Panc1 (cell line): ENCODE results near the gene PTX4. TPM values are rescaled to one million over a fixed set of nuclear protein-coding genes. Genes with fewer than 3 reads are reported as not detected.

Source experiments
- ATAC-seq: fragments of 200-7000 bp; cut with Tn5 transposase; 2 replicates; pipeline ENCODE4 v1.9.1; 2020; ENCODE audit warnings: mild to moderate bottlenecking, moderate library complexity
- BruUV-seq: library from RNA; stranded (reverse); fragments of 400-500 nt; replicated peaks from 2 replicates; lab custom pipeline; 2021; lab: Mats Ljungman, UMichigan
- CTCF ChIA-PET: fragments of 300-600 bp; sonication (Branson Sonifier 250); formaldehyde crosslinking; loops from one replicate; lab custom pipeline; 2022; ENCODE audit warnings: antibody characterized with exemption; lab: Charles Lee
- POLR2A ChIA-PET: fragments of 300-600 bp; sonication (Branson Sonifier 250); formaldehyde crosslinking; loops from one replicate; lab custom pipeline; 2022; ENCODE audit warnings: antibody characterized with exemption; lab: Charles Lee
- DNase-seq: peaks from one replicate; pipeline ENCODE4 v3.0.0-alpha.2; 2010; ENCODE audit warnings: low read depth, low spot score
- H3K27ac ChIP-seq: 2 replicates; pipeline ENCODE4 v1.5.1; 2011; ENCODE audit warnings: mild to moderate bottlenecking, low read length, inconsistent platforms
- H3K27me3 ChIP-seq: fragments of 200-500 bp; sonication (Bioruptor generic); 2 replicates; pipeline ENCODE4 v1.6.0; 2014; ENCODE audit warnings: low read length, inconsistent platforms; ENCODE audit not compliant: control insufficient read depth, insufficient read depth
- H3K36me3 ChIP-seq: fragments of 200-500 bp; sonication (Bioruptor generic); 2 replicates; pipeline ENCODE4 v1.5.1; 2014; ENCODE audit warnings: inconsistent platforms, mild to moderate bottlenecking, low read length, moderate library complexity; ENCODE audit not compliant: control insufficient read depth, insufficient read depth
- H3K4me1 ChIP-seq: 2 replicates; pipeline ENCODE4 v1.5.1; 2011; ENCODE audit warnings: inconsistent platforms, mild to moderate bottlenecking, low read length, moderate library complexity; ENCODE audit not compliant: control insufficient read depth, insufficient read depth
- H3K4me3 ChIP-seq, 2 experiments: 2 replicates each; pipeline ENCODE4 v1.5.1; 2011 to 2012; ENCODE audit warnings: low read depth in 2 of 2, low read length in 2 of 2, mild to moderate bottlenecking in 2 of 2, inconsistent platforms in 1 of 2, moderate library complexity in 1 of 2
- H3K9me3 ChIP-seq: fragments of 200-500 bp; sonication (Bioruptor generic); 2 replicates; pipeline ENCODE4 v1.5.1; 2014; ENCODE audit warnings: low read depth, mild to moderate bottlenecking, inconsistent platforms, low read length, moderate library complexity; ENCODE audit not compliant: control insufficient read depth, insufficient read depth
- CTCF ChIP-seq: fragments of 450-650 bp; IDR thresholded peaks from 2 replicates; pipeline ENCODE4 v1.5.1; 2017; ENCODE audit warnings: mild to moderate bottlenecking
- POLR2AphosphoS5 ChIP-seq: IDR thresholded peaks from 2 replicates; pipeline ENCODE4 v1.6.1; 2012; ENCODE audit warnings: mild to moderate bottlenecking, low read depth, low read length, moderate library complexity
- REST ChIP-seq, 2 experiments: IDR thresholded peaks; 2 replicates each; pipeline ENCODE4 v1.6.1; 2011 to 2012; ENCODE audit warnings: low read depth in 2 of 2, control low read depth in 1 of 2, low read length in 1 of 2, mild to moderate bottlenecking in 1 of 2, moderate library complexity in 1 of 2; ENCODE audit not compliant: insufficient read depth in 1 of 2
- SIN3A ChIP-seq: IDR thresholded peaks from 2 replicates; pipeline ENCODE4 v1.6.1; 2012; ENCODE audit warnings: low read depth, mild to moderate bottlenecking, low read length, moderate library complexity, borderline replicate concordance; ENCODE audit not compliant: insufficient read depth
- TCF7L2 ChIP-seq: IDR thresholded peaks from 2 replicates; pipeline ENCODE4 v1.6.1; 2011; ENCODE audit warnings: mild to moderate bottlenecking, low read depth, low read length, inconsistent platforms
- in situ Hi-C: cut with HindIII; loops from 2 replicates; pipeline ENCODE4 v1.10.0; 2016; ENCODE audit warnings: low sequenced_read_pairs, low pct_unique_long_range_greater_than_20kb
- intact Hi-C: fragments of 100-400 bp; cut with micrococcal nuclease; formaldehyde crosslinking; loops from one replicate; pipeline ENCODE4 v1.10.0; 2022; ENCODE audit not compliant: unreplicated experiment
- total RNA-seq: library from RNA; stranded (reverse); gene quantifications from one replicate; pipeline ENCODE4 v1.2.1, GENCODE V29; 2021; ENCODE audit not compliant: unreplicated experiment

Gene PTX4
- total RNA-seq, 1 experiment from 2014 or later, result not detected

GRCh38 chr16:1443980-1444729, 44.6 kb downstream of the PTX4 start, which contains the start of gene CCDC154:
TSS of gene CCDC154 (minus strand) at chr16:1444556. CDS start at chr16:1444322, 234 bp downstream.
- ATAC-seq (no peak), DNase-seq (no peak)
- CTCF ChIA-PET, result no interaction called here
- Histone ChIP-seq H3K4me1 (no peaks in the 10 kb centered on the region), H3K4me3 (no peak within 1 kb of the TSS), H3K9me3 (no peaks in the 10 kb centered on the region), H3K36me3 (no peaks in the 10 kb centered on the region), H3K27ac (no peak within 1 kb of the TSS), H3K27me3 (no peaks in the 10 kb centered on the region)
- no TSS peak for BruUV-seq
- intact Hi-C loops, result no loop called here
- in situ Hi-C loops, result no loop called here
- POLR2A ChIA-PET, result no interaction called here
- TF ChIP-seq REST (IDR thresholded peaks at IDR 0.05; ENCODE audit: insufficient read depth in 1 of 2, low read depth in 2 of 2, low read length in 1 of 2) (no peak), SIN3A (no peak), POLR2AphosphoS5 (no peak), TCF7L2 (no peak)

- no peak for DNase-seq
- TF ChIP-seq REST (IDR thresholded peaks at IDR 0.05; ENCODE audit: insufficient read depth in 1 of 2, low read depth in 2 of 2, low read length in 1 of 2) (no peak), SIN3A (no peak), TCF7L2 (no peak), POLR2AphosphoS5 (no peak), CTCF (no peak)
- Histone ChIP-seq H3K27ac (no peak overlapping the region), H3K36me3 (no peaks in the 10 kb centered on the region), H3K4me3 (no peak overlapping the region), H3K27me3 (no peaks in the 10 kb centered on the region), H3K9me3 (no peaks in the 10 kb centered on the region), H3K4me1 (no peaks in the 10 kb centered on the region)
- CTCF ChIA-PET, result no interaction called here
- POLR2A ChIA-PET, result no interaction called here
- ATAC-seq, result peak; percentile 42; the same call in 1 of the 2 replicates
- no TSS peak for BruUV-seq
- in situ Hi-C loops (no loop called here), intact Hi-C loops (no loop called here)
These were observed 45.3 kb downstream of the PTX4 start for GRCh38 chr16:1443403-1443973.
